Measurements from ENCODE around the gene MAST2.
"Not testable (repeated sequence)": the region's sequence is repeated elsewhere in the genome, so short reads cannot be mapped to it uniquely, and the experiment has no call there.

DNA sequence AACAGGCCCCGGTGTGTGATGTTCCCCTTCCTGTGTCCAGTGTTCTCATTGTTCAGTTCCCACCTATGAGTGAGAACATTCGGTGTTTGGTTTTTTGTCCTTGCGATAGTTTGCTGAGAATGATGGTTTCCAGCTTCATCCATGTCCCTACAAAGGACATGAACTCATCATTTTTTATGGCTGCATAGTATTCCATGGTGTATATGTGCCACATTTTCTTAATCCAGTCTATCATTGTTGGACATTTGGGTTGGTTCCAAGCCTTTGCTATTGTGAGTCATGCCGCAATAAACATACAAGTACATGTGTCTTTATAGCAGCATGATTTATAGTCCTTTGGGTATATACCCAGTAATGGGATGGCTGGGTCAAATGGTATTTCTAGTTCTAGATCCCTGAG is 158.5 kb downstream of the MAST2 start:
- TF ChIP-seq POLR2A, POLR2AphosphoS5 (IDR thresholded peaks at IDR 0.05; ENCODE audit: low read depth, low read length): not testable (repeated sequence)
